Lower leg skin (tissue), 4 donors: ENCODE measurements around the gene UBA6. TPM values are rescaled to one million over a fixed set of nuclear protein-coding genes. Genes with fewer than 3 reads are reported as not detected.

ENCODE experiments used
- DNase-seq, 2 donors: peaks; one replicate each; pipeline ENCODE4 v3.0.0-alpha.2; 2019; ENCODE audit warnings: low spot score in 2 of 2
- H3K4me3 ChIP-seq: fragments of 200-600 bp; sonication (generic); 2 replicates; pipeline ENCODE4 v1.5.1; 2017; ENCODE audit warnings: mild to moderate bottlenecking, low read depth; ENCODE audit not compliant: poor library complexity, severe bottlenecking
- CTCF ChIP-seq, 3 donors: fragments of 450-650 bp; IDR thresholded peaks; one replicate each; pipeline ENCODE4 v1.5.1; 2016; ENCODE audit warnings: antibody characterized with exemption in 3 of 3, mild to moderate bottlenecking in 3 of 3, moderate library complexity in 2 of 3
- POLR2A ChIP-seq, 2 donors: fragments of 450-650 bp; IDR thresholded peaks; one replicate each; pipeline ENCODE4 v1.6.1; 2016 to 2017; ENCODE audit warnings: antibody characterized with exemption in 2 of 2, mild to moderate bottlenecking in 1 of 2, moderate library complexity in 1 of 2
- intact Hi-C: fragments of 100-400 bp; cut with DNase I; formaldehyde crosslinking; loops from one replicate; pipeline ENCODE4 v1.15.0; 2023; ENCODE audit warnings: low total_unique reads
- total RNA-seq, 4 donors: library from RNA; depleted of rRNA; stranded (reverse); fragments of >200 nt; gene quantifications; one replicate each; pipeline ENCODE4 v1.1.0, GENCODE V29; 2016

Gene UBA6
- total RNA-seq, 4 donors from 2014 or later, result 37.0 to 59.9 (median 43.4) TPM

DNA sequence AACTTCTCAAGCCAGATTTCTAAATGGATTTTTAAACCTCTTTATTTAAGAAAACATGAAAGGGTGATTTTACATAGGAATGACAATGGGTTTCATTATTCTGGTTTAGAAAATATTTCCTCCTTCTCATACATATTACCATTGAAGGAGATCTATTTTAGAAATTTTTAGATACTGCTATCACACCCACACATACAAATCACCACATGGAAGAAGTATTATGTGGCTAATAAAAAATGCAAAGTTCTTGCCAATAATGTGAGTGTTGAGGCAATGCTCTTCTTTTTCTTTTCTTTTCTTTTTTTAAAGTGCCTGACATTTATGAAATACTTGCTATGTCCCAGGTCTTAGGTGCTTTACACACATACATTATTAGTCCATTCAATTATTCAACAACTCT, 135.7 kb downstream of the UBA6 start:
- no peak for TF ChIP-seq POLR2A (IDR thresholded peaks at IDR 0.05)
- TF ChIP-seq CTCF (IDR thresholded peaks at IDR 0.05), result no peak
- intact Hi-C loops, result no loop called here

More for the DNA sequence above, 135.7 kb downstream of the UBA6 start:
- no peak overlapping the region for H3K4me3 ChIP-seq
- no peak for DNase-seq

Other genes starting within 250 kb of the UBA6 start
- gene CENPC, start 155.7 kb downstream of the UBA6 start, total RNA-seq, result 10 to 100 TPM; 18.9 to 39.6 (median 24.0) TPM
- not detected for gene STAP1, start 142.4 kb downstream of the UBA6 start, total RNA-seq
- not detected for gene GNRHR, start 53.2 kb upstream of the UBA6 start, total RNA-seq
- under 1 TPM in 2 of 4 donors, not detected in 2; 0.13 to 0.30 TPM for gene TMPRSS11D, start 182.8 kb upstream of the UBA6 start, total RNA-seq